ENCODE measurements around the gene UBE3D.

The UBE3D gene

GRCh38 chr6:82906951-82907350, 158.7 kb downstream of the UBE3D start:
- no peak for DNase-seq (ENCODE audit: low read depth in 1 of 2, low spot score in 1 of 2)
- no peaks in the 10 kb centered on the region for H3K27me3 ChIP-seq (ENCODE audit: insufficient read depth, poor library complexity, severe bottlenecking)

GRCh38 chr6:82906489-82906888, 159.2 kb downstream of the UBE3D start:
- H3K4me3 ChIP-seq (replicated peaks; ENCODE audit: insufficient read depth, low read length): no peak overlapping the region
- no peaks in the 10 kb centered on the region for H3K27me3 ChIP-seq (ENCODE audit: insufficient read depth, poor library complexity, severe bottlenecking)
- no peak overlapping the region for H3K27ac ChIP-seq (replicated peaks)
- TF ChIP-seq CTCF (IDR thresholded peaks at IDR 0.05; ENCODE audit: insufficient read depth, low read length) (no peak), GABPA (IDR thresholded peaks at IDR 0.05; ENCODE audit: low read depth) (no peak), SPI1 (IDR thresholded peaks at IDR 0.05; ENCODE audit: borderline replicate concordance, low read depth) (no peak), POLR2AphosphoS5 (IDR thresholded peaks at IDR 0.05; ENCODE audit: low read depth) (no peak), REST (IDR thresholded peaks at IDR 0.05; ENCODE audit: insufficient replicate concordance, low read depth) (no peak)
- no peak for DNase-seq (ENCODE audit: low read depth in 1 of 2, low spot score in 1 of 2)

More at GRCh38 chr6:82906951-82907350, 158.7 kb downstream of the UBE3D start:
- TF ChIP-seq GABPA (IDR thresholded peaks at IDR 0.05; ENCODE audit: low read depth) (no peak), CTCF (IDR thresholded peaks at IDR 0.05; ENCODE audit: insufficient read depth, low read length) (no peak), POLR2AphosphoS5 (IDR thresholded peaks at IDR 0.05; ENCODE audit: low read depth) (no peak), REST (IDR thresholded peaks at IDR 0.05; ENCODE audit: insufficient replicate concordance, low read depth) (no peak), SPI1 (IDR thresholded peaks at IDR 0.05; ENCODE audit: borderline replicate concordance, low read depth) (no peak)
- Histone ChIP-seq H3K4me3 (replicated peaks; ENCODE audit: insufficient read depth, low read length) (no peak overlapping the region), H3K27ac (replicated peaks) (no peak overlapping the region)

- H3K27ac ChIP-seq (replicated peaks): no peak overlapping the region
- no peak overlapping the region for H3K4me3 ChIP-seq (replicated peaks; ENCODE audit: insufficient read depth, low read length)
- no peak for DNase-seq (ENCODE audit: low read depth in 1 of 2, low spot score in 1 of 2)
- TF ChIP-seq CTCF (IDR thresholded peaks at IDR 0.05; ENCODE audit: insufficient read depth, low read length) (no peak), POLR2AphosphoS5 (IDR thresholded peaks at IDR 0.05; ENCODE audit: low read depth) (no peak), REST (IDR thresholded peaks at IDR 0.05; ENCODE audit: insufficient replicate concordance, low read depth) (no peak), GABPA (IDR thresholded peaks at IDR 0.05; ENCODE audit: low read depth) (no peak), SPI1 (IDR thresholded peaks at IDR 0.05; ENCODE audit: borderline replicate concordance, low read depth) (no peak)
- H3K27me3 ChIP-seq (ENCODE audit: insufficient read depth, poor library complexity, severe bottlenecking): no peaks in the 10 kb centered on the region
Measured at GRCh38 chr6:82904860-82905259, 160.8 kb downstream of the UBE3D start.
